ENCODE results near the gene C9.
"Not testable (repeated sequence)": the region's sequence is repeated elsewhere in the genome, so short reads cannot be mapped to it uniquely, and the experiment has no call there.

C9 gene
- 0 reads per million in 2 experiments for total RNA-seq

- no peak for DNase-seq (ENCODE audit: low read depth)
Observed at GRCh38 chr5:39364367-39364766, at the start of gene C9. Gene C9 (minus strand): TSS chr5:39364495. CDS start chr5:39364464, 31 bp downstream.

- no peak for DNase-seq (ENCODE audit: low read depth)
Observed at GRCh38 chr5:39413771-39414170, 49.5 kb upstream of the C9 start.

GRCh38 chr5:39412721-39413394 lies 48.6 kb upstream of the C9 start:
- no peak for DNase-seq (ENCODE audit: low read depth)

GRCh38 chr5:39411985-39412384 lies 47.7 kb upstream of the C9 start:
- DNase-seq (ENCODE audit: low read depth), result no peak

- DNase-seq (ENCODE audit: low read depth), result no peak
Observed at GRCh38 chr5:39411061-39411460, 46.8 kb upstream of the C9 start.

GRCh38 chr5:39409033-39409432 lies 44.7 kb upstream of the C9 start:
- DNase-seq (ENCODE audit: low read depth), result no peak

- no peak for DNase-seq (ENCODE audit: low read depth)
Observed at GRCh38 chr5:39405083-39405843, 41.0 kb upstream of the C9 start.

GRCh38 chr5:39403761-39404160 lies 39.5 kb upstream of the C9 start:
- DNase-seq (ENCODE audit: low read depth), result not testable (repeated sequence)

- not testable (repeated sequence) for DNase-seq (ENCODE audit: low read depth)
Observed at GRCh38 chr5:39402140-39402539, 37.8 kb upstream of the C9 start.

GRCh38 chr5:39400713-39401578 lies 36.7 kb upstream of the C9 start:
- no peak for DNase-seq (ENCODE audit: low read depth)

- no peak for DNase-seq (ENCODE audit: low read depth)
Observed at GRCh38 chr5:39399135-39400036, 35.1 kb upstream of the C9 start.

GRCh38 chr5:39396843-39397242 lies 32.5 kb upstream of the C9 start:
- no peak for DNase-seq (ENCODE audit: low read depth)

- no peak for DNase-seq (ENCODE audit: low read depth)
Observed at GRCh38 chr5:39395521-39395920, 31.2 kb upstream of the C9 start.

GRCh38 chr5:39394946-39395345 lies 30.7 kb upstream of the C9 start:
- no peak for DNase-seq (ENCODE audit: low read depth)

- DNase-seq (ENCODE audit: low read depth), result no peak
Observed at GRCh38 chr5:39390945-39391344, 26.6 kb upstream of the C9 start.

- DNase-seq (ENCODE audit: low read depth), result no peak
Observed at GRCh38 chr5:39387293-39387692, 23.0 kb upstream of the C9 start.

- DNase-seq (ENCODE audit: low read depth), result no peak
Observed at GRCh38 chr5:39384271-39384670, 20.0 kb upstream of the C9 start.

GRCh38 chr5:39381376-39381775 lies 17.1 kb upstream of the C9 start:
- DNase-seq (ENCODE audit: low read depth), result no peak

GRCh38 chr5:39379693-39380092 lies 15.4 kb upstream of the C9 start:
- no peak for DNase-seq (ENCODE audit: low read depth)

- DNase-seq (ENCODE audit: low read depth), result no peak
Observed at GRCh38 chr5:39377613-39378012, 13.3 kb upstream of the C9 start.

GRCh38 chr5:39376293-39376714 lies 12.0 kb upstream of the C9 start:
- DNase-seq (ENCODE audit: low read depth), result no peak
